Measurements from ENCODE around the gene SEMA6C.

SEMA6C gene

DNA sequence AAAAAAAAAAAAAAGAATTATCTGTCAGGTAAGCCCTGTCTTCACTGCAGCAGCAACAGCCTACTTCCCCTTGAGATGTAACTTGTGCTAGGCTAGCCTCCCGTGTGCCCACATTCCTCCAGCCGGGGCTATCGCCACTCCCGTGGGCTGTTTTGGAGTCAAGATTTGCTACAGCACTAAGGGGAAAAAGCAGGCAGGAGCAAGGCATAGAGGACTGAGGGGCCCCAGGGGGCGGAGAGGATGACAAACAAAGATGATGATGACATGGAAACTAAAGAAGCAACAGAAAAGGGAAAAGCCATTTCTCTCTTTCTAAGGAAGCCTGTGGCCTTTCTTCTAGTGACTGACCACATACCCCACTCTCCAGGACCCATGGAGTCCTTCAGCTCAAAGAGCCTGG lies 11.9 kb upstream of the SEMA6C start:
- no peak for DNase-seq

DNA sequence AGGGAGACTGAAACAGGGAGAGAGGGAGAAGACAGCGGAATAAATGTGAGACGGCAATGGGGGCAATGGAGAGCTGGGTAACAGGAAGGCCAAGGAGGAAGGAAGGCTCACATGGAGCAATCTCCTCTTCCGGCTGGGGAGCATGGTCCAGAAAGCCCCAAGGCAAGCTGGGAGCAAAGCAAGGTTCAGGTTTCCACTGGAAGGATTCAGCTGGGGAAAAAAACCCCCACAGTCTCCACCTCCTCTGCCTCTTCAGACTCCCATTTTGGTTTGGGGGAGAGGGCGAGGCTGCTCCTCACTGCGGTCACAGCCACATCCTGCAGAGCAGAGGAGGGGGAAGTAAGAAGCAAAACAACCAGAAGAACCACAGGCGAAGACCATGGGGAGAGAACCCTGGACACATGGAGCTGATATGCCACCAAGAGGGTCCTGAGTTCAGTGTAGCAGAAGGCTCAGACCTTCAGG lies 10.7 kb upstream of the SEMA6C start:
- DNase-seq = no peak

DNA sequence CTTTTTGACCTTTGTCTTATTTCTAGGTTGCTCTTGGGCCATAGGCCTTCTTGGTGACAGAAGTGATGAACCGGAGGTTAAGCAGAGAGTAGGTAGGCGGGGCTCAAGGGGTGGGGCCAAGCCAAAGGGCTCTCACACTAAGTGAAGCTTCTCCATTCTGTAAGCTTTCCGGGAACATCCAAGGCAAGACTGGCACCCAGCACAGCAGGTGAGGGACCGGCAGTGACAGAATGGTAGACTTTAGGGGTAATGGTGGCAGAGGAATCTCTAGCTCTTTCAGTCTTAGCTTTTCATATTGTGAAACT lies 10.0 kb upstream of the SEMA6C start, which contains the start of gene TNFAIP8L2:
Gene TNFAIP8L2, plus strand, starts transcription at position 135 of the 305 bp plus-strand sequence. CDS start 2,049 bp downstream, outside the sequence.
- no peak for DNase-seq

DNA sequence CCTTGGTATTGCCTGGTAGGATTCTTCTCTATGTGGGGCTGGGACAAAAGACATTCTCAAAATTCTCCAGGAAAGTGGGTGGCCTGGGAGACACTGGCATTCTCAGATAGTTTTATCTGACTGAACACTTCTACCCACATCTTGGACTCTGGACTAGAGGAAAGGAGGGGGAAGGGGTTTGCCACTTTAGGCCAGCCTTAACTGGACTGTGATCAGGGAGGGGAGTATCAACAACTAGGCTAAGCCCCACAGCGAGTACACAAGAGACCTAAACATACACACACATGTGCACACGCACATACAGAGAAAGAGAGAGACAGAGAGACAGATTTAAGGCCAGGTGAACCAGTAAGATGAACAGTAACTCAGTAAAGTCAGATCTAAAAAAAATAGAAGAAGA lies 1.2 kb upstream of the SEMA6C start:
- no peak for DNase-seq

DNA sequence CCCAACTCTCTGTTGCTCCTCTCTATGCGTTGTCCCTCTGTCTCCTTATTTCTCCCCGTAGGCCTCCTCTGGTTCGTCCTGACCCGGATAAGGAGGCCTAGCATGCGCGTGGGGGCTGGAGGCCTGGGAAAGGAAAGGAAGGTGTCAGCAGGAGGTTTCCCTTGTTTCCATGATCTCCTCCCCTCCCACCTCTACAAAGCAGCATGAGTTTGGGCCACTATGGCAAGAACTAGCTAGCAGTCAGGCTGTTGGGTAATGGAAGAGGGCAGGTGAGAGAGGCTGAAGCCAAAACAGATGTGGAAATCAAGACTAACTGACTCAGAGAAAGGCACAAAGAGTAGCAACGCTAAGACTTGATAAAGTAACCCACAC lies 687 bp upstream of the SEMA6C start:
- DNase-seq = no peak

DNA sequence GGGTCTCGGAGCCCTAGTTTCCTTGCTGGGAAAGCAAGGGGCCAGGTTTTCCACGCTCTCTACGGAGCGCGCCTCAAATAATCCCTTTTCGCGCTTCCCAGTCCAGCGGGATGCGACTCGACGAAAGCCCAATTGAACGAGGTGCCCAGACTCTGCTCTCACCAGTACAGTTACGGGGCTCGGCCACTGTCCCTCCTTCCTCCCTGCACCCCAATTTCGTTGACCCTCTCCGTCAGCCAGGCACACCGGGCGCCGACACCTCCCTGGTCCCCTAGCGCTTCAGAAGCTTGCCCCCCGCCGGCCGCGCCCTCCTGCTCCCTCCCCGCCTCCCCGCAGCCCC lies 389 bp downstream of the SEMA6C start:
- no peak for DNase-seq

DNA sequence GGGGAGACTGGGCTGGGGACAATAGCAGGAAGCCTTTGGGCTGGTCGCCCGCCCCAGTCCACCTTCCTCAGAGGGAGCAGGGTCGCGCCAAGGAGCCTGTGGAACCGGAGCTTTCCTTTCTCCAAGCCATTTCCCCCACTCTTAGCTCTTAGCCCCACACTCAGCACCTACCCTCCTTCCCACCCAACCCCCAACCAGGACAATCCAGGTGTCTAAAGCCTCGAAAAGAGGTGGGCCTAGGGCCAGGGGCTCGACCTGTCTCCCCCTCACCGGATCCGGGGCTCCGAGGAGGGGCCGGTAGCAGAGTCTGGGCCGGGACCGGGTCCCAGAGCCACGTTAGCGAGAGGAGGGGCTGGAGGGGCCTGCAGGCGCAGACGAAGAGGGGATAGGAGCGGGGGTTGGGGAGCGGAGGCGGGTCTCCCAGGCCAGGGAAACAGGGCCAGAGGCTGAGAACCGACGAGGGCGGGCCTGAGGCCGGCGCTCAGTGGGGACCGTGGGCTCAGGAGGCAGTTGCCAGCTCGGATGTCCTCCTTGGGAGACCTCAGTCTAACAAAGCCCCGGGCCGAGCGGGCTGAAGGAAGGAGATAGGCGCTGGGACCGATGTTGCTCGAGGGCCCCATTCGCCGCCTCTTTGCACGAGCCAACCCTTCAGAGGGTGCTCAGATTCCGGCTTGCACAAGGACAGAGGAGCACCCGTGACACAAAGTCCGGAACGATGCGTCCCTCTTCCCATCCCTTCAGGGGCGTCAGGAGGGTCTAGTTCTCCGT lies 943 bp downstream of the SEMA6C start:
- no peak for DNase-seq

DNA sequence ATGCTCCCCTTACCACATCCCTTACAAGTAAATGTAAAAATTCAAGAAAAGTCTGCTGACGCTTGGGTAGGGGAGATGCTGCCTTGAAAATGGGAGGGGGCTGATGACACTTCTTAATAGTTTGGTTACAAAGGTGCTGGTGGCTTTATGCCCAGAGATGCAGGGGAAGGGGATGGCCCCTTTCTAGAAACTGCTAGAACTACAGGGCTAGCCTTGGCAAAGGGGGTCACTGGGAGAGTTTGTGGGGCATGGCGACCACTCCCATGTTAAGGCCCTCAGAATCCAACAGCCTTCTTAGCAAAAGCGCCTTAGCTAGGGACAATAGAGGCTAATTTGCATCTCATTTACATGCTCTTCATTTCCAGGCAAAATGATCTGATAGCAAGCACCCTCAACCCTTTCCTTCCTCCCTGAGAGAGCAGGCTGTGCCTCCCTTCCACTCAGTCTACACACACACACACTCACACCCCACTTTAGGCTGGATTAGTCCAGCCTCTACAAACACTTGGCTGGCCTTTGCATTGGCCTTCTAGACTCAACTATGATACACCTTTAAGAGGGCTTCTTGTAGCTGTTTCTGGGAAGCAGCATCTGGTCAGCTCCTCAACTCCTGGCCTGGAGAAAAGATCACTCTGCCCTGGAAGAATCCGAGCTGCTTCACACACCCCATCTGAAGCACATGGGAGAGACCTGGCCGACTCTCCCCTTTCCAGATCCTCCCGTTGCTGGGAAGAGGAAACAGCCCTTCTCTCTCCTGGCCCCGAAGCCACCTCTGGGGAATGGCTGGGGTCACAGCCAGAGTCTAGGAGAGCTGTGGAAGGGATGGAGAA lies 1.7 kb downstream of the SEMA6C start:
- DNase-seq = no peak

DNA sequence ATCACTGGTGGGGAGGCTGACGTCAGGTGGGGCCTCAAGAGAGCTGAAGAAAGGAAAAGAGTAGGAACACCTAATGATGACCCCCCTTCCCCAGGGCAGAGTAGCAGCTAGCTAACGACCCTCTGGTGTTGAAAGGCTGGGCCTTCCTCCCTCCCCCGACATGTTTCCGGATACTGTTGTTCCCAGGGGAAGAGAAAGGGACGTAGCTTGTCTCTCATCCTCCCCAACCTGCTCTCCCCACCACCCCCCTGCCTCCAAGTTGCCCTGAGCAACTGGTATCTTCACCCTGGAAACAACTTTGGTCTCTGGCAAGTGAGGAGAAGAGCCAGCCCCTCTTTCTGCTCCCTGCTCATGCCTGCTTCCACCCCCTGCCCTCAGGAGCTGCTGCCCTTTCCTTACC lies 2.4 kb downstream of the SEMA6C start:
- no peak for DNase-seq

DNA sequence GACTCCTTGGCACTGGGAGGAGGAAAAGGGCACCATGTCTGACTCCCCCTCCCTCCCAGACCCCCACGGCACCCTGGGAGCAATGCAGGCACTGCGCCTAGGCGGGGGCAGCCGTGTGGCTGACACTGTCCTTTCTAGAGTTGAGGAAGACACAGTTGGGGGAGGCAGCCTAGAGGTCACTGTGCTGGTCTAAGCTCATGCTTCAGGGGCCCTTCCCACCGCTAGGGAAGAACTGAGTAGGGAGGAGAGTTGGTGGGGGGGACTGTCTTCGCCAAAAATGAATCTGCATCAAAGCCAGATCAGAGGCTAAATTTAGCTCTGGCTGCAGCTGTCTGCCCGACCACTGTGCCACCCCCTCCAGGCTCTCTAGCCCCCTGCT lies 3.4 kb downstream of the SEMA6C start:
- no peak for DNase-seq

DNA sequence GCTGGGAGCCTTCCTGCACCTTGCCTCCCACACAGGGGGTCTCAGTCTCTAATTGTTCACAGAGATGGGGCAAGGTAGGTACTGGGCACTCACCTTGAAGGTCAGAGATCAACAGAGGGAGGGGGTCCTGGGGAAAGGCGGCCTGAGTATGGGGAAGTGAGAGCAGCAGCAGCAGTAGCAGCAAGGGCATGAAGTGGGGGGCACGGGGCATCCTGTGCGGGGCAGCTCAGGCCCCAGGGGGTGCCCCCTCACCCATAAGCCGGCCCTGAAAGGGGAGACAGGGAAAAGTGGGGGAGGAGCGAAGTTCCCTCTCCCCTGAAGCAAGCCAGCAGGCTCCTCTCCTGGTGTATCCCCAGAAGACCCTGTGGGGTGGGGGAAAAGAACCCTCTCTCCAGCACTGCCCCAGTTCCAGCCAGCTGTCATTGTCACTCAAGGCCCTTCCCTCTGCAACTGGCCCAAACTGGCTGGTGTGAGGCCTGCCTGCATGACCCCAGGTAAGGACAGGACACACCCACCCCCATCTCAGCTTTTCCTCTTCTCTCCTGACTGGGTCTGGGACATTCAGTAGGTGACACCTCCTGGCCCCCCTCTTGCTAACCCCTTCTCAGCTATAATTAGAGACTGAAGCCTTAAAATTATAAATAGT lies 3.9 kb downstream of the SEMA6C start:
- no peak for DNase-seq

DNA sequence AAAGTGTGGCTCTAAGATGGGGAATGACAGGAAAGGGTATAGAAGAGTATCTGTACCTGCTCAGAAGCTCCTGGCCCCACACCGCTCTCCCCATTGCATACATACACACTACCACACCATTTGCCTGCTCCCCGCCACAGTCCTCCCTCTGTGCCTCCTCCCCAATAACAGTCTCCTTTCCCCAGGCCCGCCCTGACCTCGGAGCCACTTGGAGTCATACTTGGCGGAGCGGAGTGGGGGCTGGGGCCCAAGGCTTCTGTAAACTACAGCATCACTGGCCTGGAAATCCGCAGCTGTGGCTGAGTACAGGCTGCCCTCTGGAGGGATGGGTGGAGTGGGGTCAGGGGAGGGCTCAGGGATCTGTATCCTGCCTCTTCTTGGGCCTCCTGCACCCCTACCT lies 8.6 kb downstream of the SEMA6C start:
- DNase-seq = no peak

DNA sequence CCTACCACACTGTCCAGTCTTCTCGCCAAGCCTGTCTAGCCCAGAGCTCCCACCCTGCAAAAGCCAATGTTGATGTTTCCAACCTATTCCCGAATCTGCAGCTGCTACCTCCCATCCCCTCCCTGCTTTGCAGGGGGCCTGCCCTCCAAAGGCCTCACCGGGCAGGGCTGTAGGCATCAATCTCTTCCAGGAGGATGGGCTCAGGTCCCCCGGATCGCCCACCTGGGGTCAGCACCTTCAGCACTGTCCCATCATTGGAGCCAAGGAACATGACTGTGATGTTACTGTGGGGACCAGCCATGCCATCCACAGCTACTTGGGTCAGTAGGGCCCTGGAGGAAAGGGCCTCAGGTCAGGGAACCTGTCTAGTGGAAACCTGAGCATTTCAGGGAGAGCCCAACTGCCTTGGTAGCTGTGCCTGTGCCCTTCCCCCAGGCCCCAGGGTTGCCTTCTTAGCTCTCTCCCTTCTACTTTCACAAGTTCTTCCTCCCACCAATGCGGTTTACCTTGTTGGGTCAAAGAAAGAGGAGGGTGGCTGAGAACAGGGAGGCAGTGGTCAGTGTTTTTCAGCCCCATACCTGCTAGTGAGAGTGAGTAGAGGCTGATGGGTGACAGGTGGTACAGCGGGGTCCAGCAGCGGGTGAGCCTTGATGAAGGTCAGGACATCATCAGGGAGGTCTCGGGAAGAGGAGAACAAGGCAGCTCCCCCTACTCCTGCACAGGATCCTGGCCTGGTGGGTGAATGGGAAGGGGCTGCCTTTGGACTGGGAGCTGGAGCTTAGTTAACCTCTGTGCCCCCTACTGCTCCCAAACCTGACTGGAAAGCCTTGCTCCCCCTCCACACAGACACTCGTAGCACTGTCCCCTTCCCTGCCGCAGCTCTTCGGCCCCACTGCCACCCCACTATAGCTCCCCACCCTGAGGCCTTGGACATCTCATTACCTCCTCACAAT lies 10.7 kb downstream of the SEMA6C start:
- DNase-seq = no peak

DNA sequence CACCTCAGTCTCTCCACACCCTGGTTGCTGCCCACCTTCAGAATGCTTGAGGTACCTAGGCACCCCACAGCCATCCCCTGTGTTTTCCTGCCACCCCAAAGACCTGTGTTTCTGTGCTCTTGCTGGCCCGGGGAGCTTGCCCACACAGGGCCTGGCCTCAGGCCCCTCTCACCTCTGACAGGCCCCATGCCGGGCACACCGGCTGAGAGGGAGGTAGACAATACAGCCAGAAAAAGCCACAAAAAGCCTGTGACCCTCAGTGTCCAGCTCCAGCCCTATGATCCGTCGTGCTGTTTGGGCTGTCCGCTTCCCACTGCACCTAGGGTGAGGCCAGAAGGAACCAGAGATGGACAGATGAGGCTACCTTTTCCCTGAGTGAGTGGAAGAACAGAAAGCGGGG lies 11.4 kb downstream of the SEMA6C start:
- no peak for DNase-seq

DNA sequence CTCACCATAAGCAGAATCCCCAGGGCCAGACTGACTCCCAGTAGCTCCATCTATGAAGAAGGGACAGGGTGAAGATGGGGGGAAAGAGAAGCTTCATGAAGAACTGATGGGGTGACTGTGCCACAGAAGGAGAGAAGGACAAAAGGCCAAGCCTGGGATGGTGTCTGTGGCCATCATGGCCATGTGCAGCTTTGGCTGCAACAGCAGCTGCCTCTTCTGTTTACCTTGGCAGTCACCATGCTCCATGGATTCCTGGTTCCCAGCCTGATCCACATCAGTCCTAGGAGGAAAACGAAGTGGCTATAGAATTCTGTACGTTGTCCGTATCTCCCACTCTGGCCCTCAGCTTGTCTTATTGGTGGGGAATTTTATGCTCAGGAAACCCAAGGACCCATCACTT lies 12.0 kb downstream of the SEMA6C start:
- no peak for DNase-seq

DNA sequence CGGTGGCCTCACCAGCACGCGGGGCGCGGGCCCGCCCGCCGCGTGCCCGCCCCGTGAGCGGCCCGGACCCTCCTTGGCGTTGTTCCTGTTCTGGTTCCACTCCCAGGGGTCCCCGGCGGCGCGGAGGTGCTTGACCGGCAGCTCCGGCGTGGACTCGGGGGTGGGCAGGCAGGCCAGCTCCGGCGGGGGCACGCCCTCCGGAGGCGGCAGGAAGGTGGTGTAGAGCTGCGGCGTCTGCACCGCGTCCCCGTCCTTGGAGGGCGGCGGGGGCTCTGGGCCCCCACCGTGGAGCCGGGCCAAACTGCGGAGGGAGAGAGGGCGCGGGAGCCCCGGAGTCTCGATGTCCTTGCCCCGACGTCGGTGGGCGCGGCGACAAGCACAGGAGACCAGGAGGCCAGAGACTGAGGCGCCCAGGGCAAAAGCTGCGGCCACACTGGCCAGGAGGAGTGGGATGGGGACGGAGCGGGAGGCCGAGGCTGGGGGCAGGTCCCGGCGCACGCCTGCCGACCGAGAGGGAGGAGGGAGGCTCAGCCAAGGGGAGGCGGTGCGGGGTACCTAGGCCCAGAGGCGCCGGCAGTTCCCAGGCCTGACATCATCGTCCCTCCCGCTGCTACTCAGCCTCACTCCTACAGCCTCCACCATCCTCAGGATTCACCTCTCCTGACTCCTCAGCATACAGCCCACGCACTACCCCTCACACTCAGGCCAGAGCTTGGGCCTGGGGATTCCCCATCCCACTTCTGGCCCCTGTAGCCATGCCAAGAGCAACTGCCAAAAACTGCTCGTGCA lies 13.2 kb downstream of the SEMA6C start:
- no peak for DNase-seq

DNA sequence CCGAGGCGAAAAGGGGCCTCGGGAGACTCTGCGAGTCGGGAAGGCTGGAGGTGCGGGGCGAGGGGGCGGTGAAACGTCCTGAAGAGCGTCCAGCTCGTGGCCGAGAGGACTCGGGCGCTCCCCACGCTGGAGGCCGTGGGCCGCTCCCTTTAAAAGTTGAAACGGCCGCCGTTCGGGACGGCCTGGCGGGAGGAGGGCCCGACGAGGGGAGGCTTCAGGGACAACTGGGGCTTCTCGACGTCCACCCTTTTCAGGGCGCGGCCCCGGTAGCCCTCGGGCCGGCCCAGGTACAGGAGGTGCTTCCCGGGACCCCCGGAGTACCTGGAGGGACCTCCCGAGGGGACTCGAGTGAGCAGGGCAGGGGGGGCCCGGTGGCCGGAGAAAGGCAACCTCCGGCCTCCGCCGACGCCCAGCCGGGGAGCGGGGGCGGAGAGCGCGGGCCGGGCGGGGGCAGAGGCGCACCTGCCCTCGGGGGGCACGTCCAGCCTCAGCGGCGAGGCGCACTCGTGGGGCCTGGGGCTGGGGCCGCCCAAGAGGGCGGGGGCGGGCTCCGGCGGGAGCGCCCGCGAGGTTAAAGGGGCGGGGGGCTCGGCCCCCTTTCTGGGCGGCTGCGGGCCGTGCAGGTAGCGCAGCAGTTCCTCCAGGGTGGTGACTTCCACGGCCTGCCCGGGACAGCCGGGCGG lies 14.0 kb downstream of the SEMA6C start:
- no peak for DNase-seq

DNA sequence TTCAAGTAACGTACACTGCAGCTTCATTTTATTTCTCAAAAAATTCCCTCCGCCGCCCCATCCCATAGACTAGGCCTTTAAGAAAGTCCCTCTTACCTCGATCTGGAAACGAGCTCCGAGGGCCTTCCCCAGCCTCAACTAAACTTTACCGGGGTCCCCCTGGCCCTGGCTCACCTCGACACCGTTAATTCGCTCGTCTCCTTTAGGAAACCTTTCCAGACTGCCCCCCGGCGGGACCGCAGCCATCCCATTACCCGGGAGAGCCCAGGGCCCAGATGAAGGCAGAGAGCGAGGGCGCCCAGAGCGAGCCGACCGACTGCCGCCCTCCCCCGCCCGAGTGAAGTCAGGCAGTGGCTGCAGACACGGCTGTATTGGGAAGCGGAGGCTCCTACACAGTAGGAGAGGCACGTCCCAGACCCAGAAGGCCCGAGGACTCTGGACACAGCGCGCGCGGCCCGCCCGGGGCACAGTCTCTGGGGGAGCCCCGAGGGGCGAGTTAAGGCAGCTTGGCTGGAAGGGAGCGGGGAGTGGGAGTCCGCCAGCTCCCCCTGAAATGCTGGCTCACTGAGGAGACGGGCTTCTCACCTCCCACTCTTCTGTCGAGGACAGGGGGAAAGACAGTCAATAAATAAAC lies 14.6 kb downstream of the SEMA6C start:
- no peak for DNase-seq

DNA sequence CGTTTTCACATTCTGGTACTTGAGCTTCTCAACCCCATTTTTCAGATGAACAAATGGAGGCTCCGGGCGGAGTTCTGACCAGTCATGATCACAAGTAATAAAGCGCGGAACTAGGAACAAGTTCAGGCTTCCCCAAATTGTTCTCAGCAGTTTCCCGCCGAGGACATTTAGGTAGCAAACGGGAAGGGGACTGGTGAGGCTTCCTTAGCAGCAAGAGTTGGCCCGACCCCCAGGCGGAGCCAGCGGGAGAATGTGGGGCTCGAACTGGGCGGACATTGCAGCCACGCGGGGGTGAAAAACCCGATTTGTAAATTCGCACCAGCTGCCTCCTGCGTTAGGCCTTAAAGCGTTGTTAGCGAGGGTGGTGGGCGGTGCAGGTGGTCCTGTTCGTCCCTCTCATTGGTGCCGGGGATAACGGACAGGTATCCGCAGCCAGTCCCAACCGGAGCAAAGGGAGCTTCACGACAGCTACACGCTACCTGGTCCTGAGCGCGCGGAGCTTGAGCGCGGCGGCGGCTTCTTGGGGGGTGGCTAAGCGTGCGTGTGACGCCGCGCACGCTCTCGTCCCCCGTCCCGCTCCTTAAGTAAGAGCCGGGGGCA lies 15.3 kb downstream of the SEMA6C start:
- no peak for DNase-seq

DNA sequence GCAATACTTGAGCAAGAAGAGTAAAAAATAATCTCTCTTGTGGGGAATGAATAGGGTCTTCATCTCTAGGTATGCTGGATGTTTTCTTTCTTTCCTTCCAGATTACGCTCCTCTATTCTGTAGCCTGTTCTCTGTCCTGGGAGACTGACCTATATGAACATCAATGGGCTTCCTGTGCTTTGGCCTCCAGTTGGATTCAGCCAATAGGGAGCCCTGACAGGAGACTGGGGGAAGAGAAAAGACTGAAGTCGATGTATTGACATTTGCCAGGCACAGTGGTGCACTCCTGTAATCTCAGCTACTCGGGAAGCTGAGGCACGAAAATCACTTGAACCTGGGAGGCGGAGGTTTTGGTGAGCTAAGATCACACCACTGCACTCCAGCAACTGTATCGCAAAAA lies 17.6 kb downstream of the SEMA6C start:
- no peak for DNase-seq
